Tibial nerve (tissue), 4 donors: Measurements from ENCODE around the gene NUPR1.

Experiments
- EP300 ChIP-seq, 2 donors: sonication (generic); formaldehyde crosslinking; IDR thresholded peaks; one replicate each; pipeline ENCODE4 v1.6.1; 2017; ENCODE audit warnings: antibody characterized with exemption in 2 of 2, mild to moderate bottlenecking in 1 of 2
- TF ChIP-seq, protein P1 (sequence below), 5 experiments: fragments of 200-600 bp in 3 of 5; fragments of 450-650 bp in 2 of 5; sonication (generic) in 3 of 5; IDR thresholded peaks; one replicate each; pipeline ENCODE4 v1.5.1; 2016 to 2019; ENCODE audit warnings: antibody characterized with exemption in 5 of 5, mild to moderate bottlenecking in 3 of 5, moderate library complexity in 2 of 5

DNA sequence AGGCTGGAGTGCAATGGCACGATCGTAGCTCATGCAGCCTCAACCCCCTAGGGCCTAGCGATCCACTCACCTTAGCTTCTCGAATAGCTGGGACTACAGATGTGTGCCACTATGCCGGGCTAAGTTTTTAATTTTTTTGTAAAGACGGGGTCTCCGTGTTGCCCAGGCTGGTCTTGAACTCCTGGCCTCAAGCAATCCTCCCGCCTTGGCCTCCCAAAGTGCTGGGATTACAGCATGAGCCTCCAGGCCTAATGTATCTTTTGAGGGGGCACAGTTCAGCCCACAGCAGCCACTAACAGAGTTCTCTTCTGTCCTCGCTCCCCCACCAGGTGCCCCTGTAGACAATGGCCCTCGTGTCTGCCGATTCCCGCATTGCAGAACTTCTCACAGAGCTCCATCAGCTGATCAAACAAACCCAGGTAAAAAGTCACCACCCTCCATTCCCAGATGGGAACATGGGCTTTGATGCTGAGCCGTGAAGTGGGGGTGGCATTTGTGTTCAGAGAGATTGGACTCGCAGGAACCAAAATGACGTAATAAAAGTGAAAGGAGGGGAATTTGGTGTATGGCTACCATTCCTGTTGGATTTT is 42.0 kb upstream of the NUPR1 start:
- TF ChIP-seq EP300 (IDR thresholded peaks at IDR 0.05) = no peak
- TF ChIP-seq, protein P1, sequence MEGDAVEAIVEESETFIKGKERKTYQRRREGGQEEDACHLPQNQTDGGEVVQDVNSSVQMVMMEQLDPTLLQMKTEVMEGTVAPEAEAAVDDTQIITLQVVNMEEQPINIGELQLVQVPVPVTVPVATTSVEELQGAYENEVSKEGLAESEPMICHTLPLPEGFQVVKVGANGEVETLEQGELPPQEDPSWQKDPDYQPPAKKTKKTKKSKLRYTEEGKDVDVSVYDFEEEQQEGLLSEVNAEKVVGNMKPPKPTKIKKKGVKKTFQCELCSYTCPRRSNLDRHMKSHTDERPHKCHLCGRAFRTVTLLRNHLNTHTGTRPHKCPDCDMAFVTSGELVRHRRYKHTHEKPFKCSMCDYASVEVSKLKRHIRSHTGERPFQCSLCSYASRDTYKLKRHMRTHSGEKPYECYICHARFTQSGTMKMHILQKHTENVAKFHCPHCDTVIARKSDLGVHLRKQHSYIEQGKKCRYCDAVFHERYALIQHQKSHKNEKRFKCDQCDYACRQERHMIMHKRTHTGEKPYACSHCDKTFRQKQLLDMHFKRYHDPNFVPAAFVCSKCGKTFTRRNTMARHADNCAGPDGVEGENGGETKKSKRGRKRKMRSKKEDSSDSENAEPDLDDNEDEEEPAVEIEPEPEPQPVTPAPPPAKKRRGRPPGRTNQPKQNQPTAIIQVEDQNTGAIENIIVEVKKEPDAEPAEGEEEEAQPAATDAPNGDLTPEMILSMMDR (IDR thresholded peaks at IDR 0.05) = no peak
